Right lung (tissue), 5 donors: Measurements from ENCODE around the gene STRN. TPM values are rescaled to one million over a fixed set of nuclear protein-coding genes. Genes with fewer than 3 reads are reported as not detected.

ENCODE experiments used
- DNase-seq, 2 donors: peaks; one replicate each; pipeline ENCODE4 v3.0.0-alpha.2; 2013
- polyA plus RNA-seq, 5 donors: library from polyadenylated mRNA; unstranded; fragments of 120-200 nt; gene quantifications; one replicate each; pipeline versions ENCODE4 v1.2.1 to v1.2.3, GENCODE V29; 2013; ENCODE audit warnings: inconsistent platforms in 1 of 5, low replicate concordance in 1 of 5; ENCODE audit not compliant: insufficient read length in 5 of 5, insufficient read depth in 1 of 5

STRN gene
- polyA plus RNA-seq, 5 donors, result 15.2 to 28.8 (median 24.4) TPM

DNA sequence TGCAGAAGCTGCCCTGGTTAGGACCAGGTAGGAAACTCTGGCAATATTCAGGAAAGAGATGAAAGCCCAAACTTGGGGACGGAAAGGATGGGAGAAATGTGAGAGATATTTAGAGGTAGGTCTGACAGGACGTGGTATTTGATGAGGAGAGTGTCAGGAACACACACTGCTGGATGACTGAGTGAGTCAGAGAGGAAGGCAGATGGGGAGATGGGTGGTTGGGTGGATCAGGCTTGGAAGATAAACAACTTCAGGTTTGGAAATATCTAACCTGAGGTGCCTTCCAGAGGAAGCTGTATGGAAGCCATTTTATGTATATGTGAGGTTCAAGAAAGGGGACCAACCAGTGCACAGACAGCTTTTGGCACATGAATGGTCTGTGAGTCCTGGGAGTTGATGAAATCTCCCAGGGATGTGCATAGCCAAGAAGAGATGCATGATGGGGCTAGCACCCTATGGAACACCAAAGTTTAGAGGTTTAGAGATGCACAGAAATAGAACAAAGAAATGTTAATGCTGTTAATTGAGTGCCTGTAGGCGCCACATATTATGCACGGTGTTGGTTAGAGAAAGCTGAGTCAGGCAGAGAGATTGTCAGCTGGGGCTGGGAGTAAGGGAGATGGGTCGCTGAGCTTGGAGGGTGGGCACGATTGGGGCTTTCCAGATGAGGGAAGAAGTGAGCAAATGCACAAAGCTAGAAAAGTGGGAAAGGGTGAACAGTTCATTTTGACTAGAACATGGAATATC is 168.8 kb downstream of the STRN start:
- DNase-seq, result no peak

Other genes with a start within 250 kb of the STRN start
- 10 to 100 TPM; 18.3 to 33.1 (median 27.7) TPM for gene HEATR5B, start 117.8 kb upstream of the STRN start, polyA plus RNA-seq
- 10 to 100 TPM in 4 of 5 donors, 1 to 10 TPM in 1; 7.5 to 13.8 (median 12.4) TPM for gene GPATCH11, start 118.0 kb upstream of the STRN start, polyA plus RNA-seq
- 10 to 100 TPM; 23.0 to 38.3 (median 35.9) TPM for gene EIF2AK2, start 190.4 kb upstream of the STRN start, polyA plus RNA-seq
- gene SULT6B1, start 222.1 kb upstream of the STRN start, polyA plus RNA-seq, result not detected
- gene CEBPZOS, start 230.0 kb upstream of the STRN start, polyA plus RNA-seq, result 10 to 100 TPM; 42.0 to 62.6 (median 54.1) TPM